ENCODE measurements around the gene TRIM75.

- TF ChIP-seq EZH2 (IDR thresholded peaks at IDR 0.05; ENCODE audit: insufficient read depth, low read length) (no peak), CTCF (IDR thresholded peaks at IDR 0.05; ENCODE audit: insufficient read depth, low read depth, low read length) (no peak)
Observed at GRCh38 chr4:165005352-165005925, 48.2 kb upstream of the TRIM75 start.
